GM12878 (cell line): ENCODE results near the gene HORMAD1. TPM values are rescaled to one million over a fixed set of nuclear protein-coding genes. Genes with fewer than 3 reads are reported as not detected.

Source experiments
- ATAC-seq: fragments of 200-7000 bp; cut with Tn5 transposase; 3 replicates; pipeline ENCODE4 v1.9.1; 2020; ENCODE audit warnings: mild to moderate bottlenecking, moderate library complexity
- BruUV-seq: library from RNA; stranded (reverse); fragments of 400-500 nt; replicated peaks from 2 replicates; lab custom pipeline; 2021; lab: Mats Ljungman, UMichigan
- CTCF ChIA-PET: fragments of 300-600 bp; sonication (Branson Sonifier 250); formaldehyde crosslinking; extraction: SDS; loops from one replicate; lab custom pipeline; 2021; ENCODE audit warnings: inconsistent platforms; lab: Yijun Ruan, JAX
- POLR2A ChIA-PET: fragments of 350-600 bp; formaldehyde crosslinking; extraction: SDS; loops from one replicate; lab custom pipeline; 2021; ENCODE audit warnings: inconsistent platforms; lab: Charles Lee
- RAD21 ChIA-PET: fragments of 300-600 bp; sonication (Branson Sonifier 250); formaldehyde crosslinking; loops from one replicate; lab custom pipeline; 2023; ENCODE audit warnings: antibody characterized with exemption; ENCODE audit not compliant: unreplicated experiment; lab: Charles Lee
- SMC1A ChIA-PET: fragments of 300-600 bp; sonication (Branson Sonifier 250); formaldehyde crosslinking; loops from one replicate; lab custom pipeline; 2023; ENCODE audit not compliant: unreplicated experiment, uncharacterized antibody; lab: Charles Lee
- DNase-seq: peaks from one replicate; pipeline ENCODE4 v3.0.0-alpha.2; 2011; ENCODE audit warnings: low read depth, low spot score
- FAIRE-seq: peaks from 3 replicates; lab custom pipeline; 2011; peaks lifted over from hg19 to GRCh38; lab: Jason Lieb, UNC
- H2AFZ ChIP-seq: 2 replicates; pipeline ENCODE4 v1.6.0; 2011; ENCODE audit warnings: low read depth, low read length, control low read depth; ENCODE audit not compliant: control insufficient read depth
- H3K27ac ChIP-seq: 2 replicates; pipeline ENCODE4 v1.5.1; 2011; ENCODE audit warnings: control low read depth; ENCODE audit not compliant: control insufficient read depth, insufficient read depth
- H3K27me3 ChIP-seq, 2 experiments: replicated peaks in 1 of 2; 2 replicates each; pipeline versions ENCODE4 v1.6.0 to v1.6.1; 2011; ENCODE audit warnings: low read length in 1 of 2; ENCODE audit not compliant: control insufficient read depth in 2 of 2, insufficient read depth in 2 of 2
- H3K36me3 ChIP-seq, 2 experiments: 2 replicates each; pipeline ENCODE4 v1.5.1; 2011; ENCODE audit warnings: low read length in 1 of 2; ENCODE audit not compliant: control insufficient read depth in 2 of 2, insufficient read depth in 2 of 2
- H3K4me1 ChIP-seq: 2 replicates; pipeline ENCODE4 v1.6.1; 2011; ENCODE audit warnings: mild to moderate bottlenecking, low read length, moderate library complexity, mixed read lengths; ENCODE audit not compliant: control insufficient read depth, insufficient read depth
- H3K4me2 ChIP-seq: 2 replicates; pipeline ENCODE4 v1.6.0; 2011; ENCODE audit warnings: control low read depth; ENCODE audit not compliant: control insufficient read depth, insufficient read depth
- H3K4me3 ChIP-seq: fragments of 200-600 bp; sonication (generic); 2 replicates; pipeline ENCODE4 v1.5.1; 2016
- H3K79me2 ChIP-seq: 2 replicates; pipeline ENCODE4 v1.6.0; 2011; ENCODE audit warnings: low read length; ENCODE audit not compliant: control insufficient read depth, insufficient read depth
- H3K9ac ChIP-seq: 2 replicates; pipeline ENCODE4 v1.8.0; 2011; ENCODE audit warnings: low read length, control low read depth, mixed read lengths; ENCODE audit not compliant: control insufficient read depth, insufficient read depth
- H3K9me3 ChIP-seq: replicated peaks from 3 replicates; pipeline ENCODE4 v1.5.1; 2011; ENCODE audit warnings: mild to moderate bottlenecking, low read length; ENCODE audit not compliant: control insufficient read depth, insufficient read depth
- H4K20me1 ChIP-seq: 2 replicates; pipeline ENCODE4 v1.6.0; 2011; ENCODE audit not compliant: control insufficient read depth, insufficient read depth
- ETV6 ChIP-seq, 2 experiments: fragments of 450-650 bp in 1 of 2; IDR thresholded peaks in 1 of 2; conservative IDR thresholded peaks in 1 of 2; 2 replicates each; pipeline ENCODE4 v1.6.1; 2014; ENCODE audit warnings: antibody characterized with exemption in 1 of 2, borderline replicate concordance in 1 of 2, low read depth in 1 of 2, mild to moderate bottlenecking in 1 of 2, moderate library complexity in 1 of 2
- MYB ChIP-seq: fragments of 150-350 bp; IDR thresholded peaks from 2 replicates; pipeline ENCODE4 v1.6.1; 2014; ENCODE audit warnings: mild to moderate bottlenecking, low read depth, low read length, borderline replicate concordance
- NKRF ChIP-seq: fragments of 450-650 bp; conservative IDR thresholded peaks from 2 replicates; pipeline ENCODE4 v1.6.1; 2017; ENCODE audit warnings: mild to moderate bottlenecking, moderate library complexity
- PKNOX1 ChIP-seq: fragments of 450-650 bp; IDR thresholded peaks from 2 replicates; pipeline ENCODE4 v1.6.1; 2016; ENCODE audit warnings: mild to moderate bottlenecking
- TBL1XR1 ChIP-seq: IDR thresholded peaks from 2 replicates; pipeline ENCODE4 v1.6.1; 2012; ENCODE audit warnings: low read depth, low read length, improper control_type of control experiment
- ZBTB33 ChIP-seq: fragments of 450-650 bp; IDR thresholded peaks from 2 replicates; pipeline ENCODE4 v1.6.1; 2017; ENCODE audit warnings: mild to moderate bottlenecking
- WGBS: methylation state at CpG from one replicate; pipeline ENCODE4 v1.1.6; 2016; ENCODE audit warnings: low lambda C conversion rate; ENCODE audit not compliant: insufficient replicate concordance, insufficient coverage; ENCODE audit errors: missing lambda C conversion rate; 5-methylcytosine and 5-hydroxymethylcytosine counted together
- in situ Hi-C: fragments of 300-500 bp; cut with MboI; formaldehyde crosslinking; loops from 9 replicates; pipeline ENCODE4 v1.14.3; 2018; ENCODE audit warnings: mixed read lengths
- intact Hi-C: fragments of 100-400 bp; cut with micrococcal nuclease; formaldehyde crosslinking; loops from one replicate; pipeline ENCODE4 v1.14.2; 2022; ENCODE audit not compliant: unreplicated experiment
- polyA plus RNA-seq, 11 experiments: library from polyadenylated mRNA; depleted of rRNA in 4 of 11; unstranded in 6 of 11; stranded (reverse) in 5 of 11; fragments of >200 nt; fragmentation: Nextera tagmentation in 4 of 11; fragmentation: Illumina TruSeq in 1 of 11; extraction: Ambion mirVana in 4 of 11; extraction: Trizol in 1 of 11; gene quantifications; 1 replicate in 1 of 11; 2 replicates in 10 of 11; pipeline versions ENCODE4 v1.2.1 to v1.2.3, GENCODE V29; 2011 to 2016; ENCODE audit warnings: inconsistent platforms in 2 of 11, missing spikeins in 2 of 11, low read depth in 1 of 11
- total RNA-seq, 4 experiments: library from RNA; depleted of rRNA in 3 of 4; stranded (reverse); fragments of >200 nt in 3 of 4; fragmentation: Illumina TruSeq in 1 of 4; extraction: Trizol in 1 of 4; gene quantifications; 2 replicates each; pipeline versions ENCODE4 v1.2.1 to v1.2.3, GENCODE V29; 2013 to 2021
- TF ChIP-seq, protein P1 (sequence below): fragments of 450-650 bp; IDR thresholded peaks from 2 replicates; pipeline ENCODE4 v1.6.1; 2016; ENCODE audit warnings: mild to moderate bottlenecking, moderate library complexity, borderline replicate concordance

The HORMAD1 gene
- total and polyA plus RNA-seq, 10 of the 15 experiments (the other 5 are each of a cell fraction or from before 2014, with no cell fraction given): 0.08 to 0.22 (median 0.20) TPM; not detected in 6

- peak overlapping the region; percentile 66 for H3K4me2 ChIP-seq
- no peak overlapping the region for H2AFZ ChIP-seq
- in situ Hi-C loops (no loop called here), intact Hi-C loops (loop anchor here (5.0 kb wide), 1 partner anchor 134 kb away; no protein-coding TSS in a partner anchor)
- DNase-seq (no peak), ATAC-seq (no peak), FAIRE-seq (no peak)
- H3K4me3 ChIP-seq: peak overlapping the region; percentile 72
- BruUV-seq: no TSS peak
- POLR2A ChIA-PET: interaction anchor here (0.8 to 1.7 kb wide), 7 partner anchors 14 to 232 kb away, joined by 4 to 8 read pairs (median 5); partner anchors contain the start of gene SETDB1
- H3K9ac ChIP-seq: 0 out of 2 replicates have a peak overlapping the region, but pooled peaks have one; percentile 22
- H4K20me1 ChIP-seq: no peaks in the 10 kb centered on the region
- no peaks in the 10 kb centered on the region for H3K27me3 ChIP-seq
- TF ChIP-seq ZBTB33: no peak
- TF ChIP-seq NKRF: no peak
- TF ChIP-seq MYB: no peak
- no peak for TF ChIP-seq ETV6 (conservative IDR thresholded peaks at IDR 0.05 in 1 of 2, IDR thresholded peaks at IDR 0.05 in 1 of 2; ENCODE audit: borderline replicate concordance in 1 of 2, low read depth in 1 of 2)
- no peak for TF ChIP-seq PKNOX1
- no peak for TF ChIP-seq TBL1XR1
- TF ChIP-seq, protein P1, sequence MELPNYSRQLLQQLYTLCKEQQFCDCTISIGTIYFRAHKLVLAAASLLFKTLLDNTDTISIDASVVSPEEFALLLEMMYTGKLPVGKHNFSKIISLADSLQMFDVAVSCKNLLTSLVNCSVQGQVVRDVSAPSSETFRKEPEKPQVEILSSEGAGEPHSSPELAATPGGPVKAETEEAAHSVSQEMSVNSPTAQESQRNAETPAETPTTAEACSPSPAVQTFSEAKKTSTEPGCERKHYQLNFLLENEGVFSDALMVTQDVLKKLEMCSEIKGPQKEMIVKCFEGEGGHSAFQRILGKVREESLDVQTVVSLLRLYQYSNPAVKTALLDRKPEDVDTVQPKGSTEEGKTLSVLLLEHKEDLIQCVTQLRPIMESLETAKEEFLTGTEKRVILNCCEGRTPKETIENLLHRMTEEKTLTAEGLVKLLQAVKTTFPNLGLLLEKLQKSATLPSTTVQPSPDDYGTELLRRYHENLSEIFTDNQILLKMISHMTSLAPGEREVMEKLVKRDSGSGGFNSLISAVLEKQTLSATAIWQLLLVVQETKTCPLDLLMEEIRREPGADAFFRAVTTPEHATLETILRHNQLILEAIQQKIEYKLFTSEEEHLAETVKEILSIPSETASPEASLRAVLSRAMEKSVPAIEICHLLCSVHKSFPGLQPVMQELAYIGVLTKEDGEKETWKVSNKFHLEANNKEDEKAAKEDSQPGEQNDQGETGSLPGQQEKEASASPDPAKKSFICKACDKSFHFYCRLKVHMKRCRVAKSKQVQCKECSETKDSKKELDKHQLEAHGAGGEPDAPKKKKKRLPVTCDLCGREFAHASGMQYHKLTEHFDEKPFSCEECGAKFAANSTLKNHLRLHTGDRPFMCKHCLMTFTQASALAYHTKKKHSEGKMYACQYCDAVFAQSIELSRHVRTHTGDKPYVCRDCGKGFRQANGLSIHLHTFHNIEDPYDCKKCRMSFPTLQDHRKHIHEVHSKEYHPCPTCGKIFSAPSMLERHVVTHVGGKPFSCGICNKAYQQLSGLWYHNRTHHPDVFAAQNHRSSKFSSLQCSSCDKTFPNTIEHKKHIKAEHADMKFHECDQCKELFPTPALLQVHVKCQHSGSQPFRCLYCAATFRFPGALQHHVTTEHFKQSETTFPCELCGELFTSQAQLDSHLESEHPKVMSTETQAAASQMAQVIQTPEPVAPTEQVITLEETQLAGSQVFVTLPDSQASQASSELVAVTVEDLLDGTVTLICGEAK: peak; percentile 79; the same call in 1 of the 2 replicates
- H3K36me3 ChIP-seq: peaks cover 0 to 13% of the 10 kb centered on the region in 2 experiments; a peak in 1 of 4 replicates
- peaks cover 15% of the 10 kb centered on the region for H3K79me2 ChIP-seq
- CTCF ChIA-PET: interaction anchor here (0.6 to 2.5 kb wide), 7 partner anchors 12 to 298 kb away, joined by 3 to 18 read pairs (median 6); partner anchors contain the start of gene ENSA
- 0% methylated on average over 1 of the region's 1 CpG for WGBS
- no peaks in the 10 kb centered on the region for H3K9me3 ChIP-seq
- peak overlapping the region; percentile 6; the same call in 1 of the 2 replicates for H3K27ac ChIP-seq
- RAD21 ChIA-PET: interaction anchor here (1.6 to 2.6 kb wide), 4 partner anchors 66 to 133 kb away, joined by 4 to 23 read pairs (median 15); partner anchors contain the start of genes CTSS, ENSA and MCL1
- SMC1A ChIA-PET: interaction anchor here (0.9 to 2.4 kb wide), 9 partner anchors 12 to 226 kb away, joined by 3 to 20 read pairs (median 8); partner anchors contain the start of genes CTSS, ENSA and MCL1
- H3K4me1 ChIP-seq: peaks cover 3% of the 10 kb centered on the region; the same call in 1 of the 2 replicates
Measured at GRCh38 chr1:150696162-150696561, 24.5 kb downstream of the HORMAD1 start.
